ENCODE data around the gene HOXC10.

DNA sequence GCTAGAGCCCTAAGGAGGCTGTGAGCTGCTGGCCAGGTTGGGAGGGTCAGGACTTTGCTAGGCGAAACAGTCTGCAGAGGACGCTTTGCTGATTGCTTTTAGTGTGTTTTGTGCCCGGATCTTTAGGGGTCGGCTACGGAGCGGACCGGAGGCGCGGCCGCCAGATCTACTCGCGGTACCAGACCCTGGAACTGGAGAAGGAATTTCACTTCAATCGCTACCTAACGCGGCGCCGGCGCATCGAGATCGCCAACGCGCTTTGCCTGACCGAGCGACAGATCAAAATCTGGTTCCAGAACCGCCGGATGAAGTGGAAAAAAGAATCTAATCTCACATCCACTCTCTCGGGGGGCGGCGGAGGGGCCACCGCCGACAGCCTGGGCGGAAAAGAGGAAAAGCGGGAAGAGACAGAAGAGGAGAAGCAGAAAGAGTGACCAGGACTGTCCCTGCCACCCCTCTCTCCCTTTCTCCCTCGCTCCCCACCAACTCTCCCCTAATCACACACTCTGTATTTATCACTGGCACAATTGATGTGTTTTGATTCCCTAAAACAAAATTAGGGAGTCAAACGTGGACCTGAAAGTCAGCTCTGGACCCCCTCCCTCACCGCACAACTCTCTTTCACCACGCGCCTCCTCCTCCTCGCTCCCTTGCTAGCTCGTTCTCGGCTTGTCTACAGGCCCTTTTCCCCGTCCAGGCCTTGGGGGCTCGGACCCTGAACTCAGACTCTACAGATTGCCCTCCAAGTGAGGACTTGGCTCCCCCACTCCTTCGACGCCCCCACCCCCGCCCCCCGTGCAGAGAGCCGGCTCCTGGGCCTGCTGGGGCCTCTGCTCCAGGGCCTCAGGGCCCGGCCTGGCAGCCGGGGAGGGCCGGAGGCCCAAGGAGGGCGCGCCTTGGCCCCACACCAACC lies 44.8 kb downstream of the HOXC10 start:
- TF ChIP-seq POLR2A (IDR thresholded peaks at IDR 0.05; ENCODE audit: low read depth, low read length): no peak
- no peak for TF ChIP-seq POLR2AphosphoS5 (IDR thresholded peaks at IDR 0.05; ENCODE audit: low read depth, low read length)
- no peak for TF ChIP-seq TAF1 (IDR thresholded peaks at IDR 0.05; ENCODE audit: low read depth, low read length)
- TF ChIP-seq SPI1 (IDR thresholded peaks at IDR 0.05; ENCODE audit: low read depth, low read length): no peak
- no peak for TF ChIP-seq PAX5 (IDR thresholded peaks at IDR 0.05; ENCODE audit: insufficient read depth, low read length, severe bottlenecking)

Measured in GM12891 (cell line).